ENCODE results near the gene MAN2B1. TPM values are rescaled to one million over a fixed set of nuclear protein-coding genes. Genes with fewer than 3 reads are reported as not detected.

Gene MAN2B1
- total RNA-seq, 1 donor from 2014 or later = 35.8 TPM

DNA sequence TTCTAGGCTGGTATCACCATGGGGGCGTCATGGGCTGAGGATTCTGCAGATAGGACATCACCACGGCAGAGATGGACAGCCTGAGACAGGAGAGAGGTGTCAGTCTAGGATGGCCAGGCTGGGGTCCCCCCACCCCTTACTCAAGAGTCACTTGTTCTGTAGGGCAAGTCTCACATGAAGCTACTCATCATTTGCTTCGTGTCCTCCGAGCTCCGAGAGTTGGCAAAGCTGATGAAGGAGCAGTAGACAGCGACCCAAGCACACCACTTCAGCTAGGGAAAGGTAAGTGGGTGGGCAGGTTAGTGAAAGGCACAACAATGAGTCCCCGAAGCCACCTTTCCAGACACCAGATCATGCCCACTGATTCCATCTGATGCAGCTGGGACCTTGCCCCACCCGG, 1.8 kb upstream of the MAN2B1 start:
- no peak overlapping the region for H3K27ac ChIP-seq
- Mint-ChIP-seq H3K27ac (peak overlapping the region; percentile 90), H3K9me3 (no peaks in the 10 kb centered on the region), H3K4me3 (peak overlapping the region; percentile 97), H3K27me3 (ENCODE audit: insufficient read depth, low read depth) (peaks cover 9% of the 10 kb centered on the region), H3K36me3 (peaks cover 7% of the 10 kb centered on the region), H3K4me1 (peaks cover 35% of the 10 kb centered on the region)
- peaks cover 7% of the 10 kb centered on the region for H3K4me1 ChIP-seq
- no peaks in the 10 kb centered on the region for H3K27me3 ChIP-seq
- no peak overlapping the region for H2AFZ ChIP-seq (replicated peaks)
- TF ChIP-seq EZH2 (IDR thresholded peaks at IDR 0.05) = no peak
- TF ChIP-seq EZH2phosphoT487 (IDR thresholded peaks at IDR 0.05) = no peak
- TF ChIP-seq, protein P1, sequence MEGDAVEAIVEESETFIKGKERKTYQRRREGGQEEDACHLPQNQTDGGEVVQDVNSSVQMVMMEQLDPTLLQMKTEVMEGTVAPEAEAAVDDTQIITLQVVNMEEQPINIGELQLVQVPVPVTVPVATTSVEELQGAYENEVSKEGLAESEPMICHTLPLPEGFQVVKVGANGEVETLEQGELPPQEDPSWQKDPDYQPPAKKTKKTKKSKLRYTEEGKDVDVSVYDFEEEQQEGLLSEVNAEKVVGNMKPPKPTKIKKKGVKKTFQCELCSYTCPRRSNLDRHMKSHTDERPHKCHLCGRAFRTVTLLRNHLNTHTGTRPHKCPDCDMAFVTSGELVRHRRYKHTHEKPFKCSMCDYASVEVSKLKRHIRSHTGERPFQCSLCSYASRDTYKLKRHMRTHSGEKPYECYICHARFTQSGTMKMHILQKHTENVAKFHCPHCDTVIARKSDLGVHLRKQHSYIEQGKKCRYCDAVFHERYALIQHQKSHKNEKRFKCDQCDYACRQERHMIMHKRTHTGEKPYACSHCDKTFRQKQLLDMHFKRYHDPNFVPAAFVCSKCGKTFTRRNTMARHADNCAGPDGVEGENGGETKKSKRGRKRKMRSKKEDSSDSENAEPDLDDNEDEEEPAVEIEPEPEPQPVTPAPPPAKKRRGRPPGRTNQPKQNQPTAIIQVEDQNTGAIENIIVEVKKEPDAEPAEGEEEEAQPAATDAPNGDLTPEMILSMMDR (IDR thresholded peaks at IDR 0.05) = no peak
- H3K36me3 ChIP-seq = no peaks in the 10 kb centered on the region
- peak overlapping the region; percentile 87 for H3K9ac ChIP-seq
- peak overlapping the region; percentile 87 for H3K4me3 ChIP-seq
- H4K20me1 ChIP-seq (ENCODE audit: low read depth) = no peaks in the 10 kb centered on the region
- H3K79me2 ChIP-seq (ENCODE audit: low read depth) = peaks cover 43% of the 10 kb centered on the region
- H3F3A ChIP-seq (ENCODE audit: low read depth) = peaks cover 34% of the 10 kb centered on the region
- no peak for DNase-seq (ENCODE audit: low spot score)
- H3K9me3 ChIP-seq (ENCODE audit: low read depth) = no peaks in the 10 kb centered on the region
- peak overlapping the region; percentile 92 for H3K4me2 ChIP-seq

DNA sequence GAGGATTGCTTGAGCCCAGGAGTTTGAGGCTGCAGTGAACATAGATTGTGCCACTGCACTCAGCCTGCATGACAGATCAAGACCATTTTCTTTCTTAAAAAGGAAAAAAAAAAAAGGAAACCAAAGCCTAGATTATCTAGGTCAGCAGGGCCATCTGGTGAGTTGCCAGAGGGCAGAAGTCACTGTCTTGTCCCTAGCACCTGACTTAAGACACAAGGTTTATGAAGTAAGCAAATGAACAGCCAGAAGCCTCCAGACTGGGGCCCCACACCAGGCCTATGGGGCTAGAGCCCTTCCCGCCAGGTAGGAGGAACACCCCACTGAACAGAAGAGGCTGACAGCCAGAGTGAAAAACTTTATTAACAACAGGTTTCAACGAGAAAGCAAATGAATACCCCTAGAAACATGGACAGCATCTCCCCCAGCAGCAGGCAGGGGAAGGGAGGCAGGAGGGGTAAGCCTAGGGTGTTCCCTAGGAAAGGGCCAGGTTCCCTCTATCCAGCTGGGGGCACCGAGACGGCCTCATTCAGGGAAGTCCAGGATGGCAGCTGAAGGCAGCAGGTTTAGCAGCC, 1.3 kb upstream of the MAN2B1 start:
- no peak overlapping the region for H3K9ac ChIP-seq

DNA sequence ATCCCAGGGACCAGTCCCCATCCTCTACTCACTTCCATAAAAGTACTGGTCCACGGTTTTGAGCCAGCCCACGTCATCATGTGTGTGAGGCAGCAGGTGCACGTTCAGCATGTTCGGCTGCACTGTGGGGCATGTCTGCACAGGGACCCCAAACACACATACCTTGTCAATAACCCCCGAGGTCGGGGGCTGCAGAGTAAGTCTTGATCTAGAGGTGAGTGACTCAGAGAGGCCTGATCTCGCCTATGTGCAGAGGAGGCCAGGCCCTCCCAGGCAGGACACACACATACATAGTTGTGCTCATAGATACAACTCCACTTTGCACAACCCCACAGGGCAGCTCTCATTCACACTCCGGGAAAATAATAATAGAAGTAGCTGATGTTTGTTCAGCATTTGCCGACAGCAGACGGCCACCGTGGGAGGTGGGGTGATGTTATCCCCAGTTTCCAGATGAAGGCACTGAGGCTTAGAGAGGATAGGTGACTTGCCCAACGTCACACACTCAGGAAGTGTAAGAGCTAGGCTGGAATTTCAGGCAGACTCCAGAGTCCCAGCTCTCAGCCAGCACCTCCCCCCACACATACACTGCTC, 774 bp downstream of the MAN2B1 start:
- Mint-ChIP-seq H3K4me1 (peaks cover 30% of the 10 kb centered on the region), H3K36me3 (peaks cover 5% of the 10 kb centered on the region), H3K4me3 (peak overlapping the region; percentile 97), H3K27ac (no peak overlapping the region), H3K9me3 (no peaks in the 10 kb centered on the region), H3K27me3 (ENCODE audit: insufficient read depth, low read depth) (peaks cover 9% of the 10 kb centered on the region)
- no peak for DNase-seq (ENCODE audit: low spot score)
- peak overlapping the region; percentile 87 for H3K4me2 ChIP-seq
- peak overlapping the region; percentile 87 for H3K4me3 ChIP-seq
- H3K27ac ChIP-seq = no peak overlapping the region
- no peaks in the 10 kb centered on the region for H4K20me1 ChIP-seq (ENCODE audit: low read depth)
- peaks cover 41% of the 10 kb centered on the region for H3K79me2 ChIP-seq (ENCODE audit: low read depth)
- H2AFZ ChIP-seq (replicated peaks) = peak overlapping the region; percentile 11
- peaks cover 20% of the 10 kb centered on the region for H3F3A ChIP-seq (ENCODE audit: low read depth)
- H3K9ac ChIP-seq = peak overlapping the region; percentile 75
- TF ChIP-seq EZH2 (IDR thresholded peaks at IDR 0.05) (no peak), EZH2phosphoT487 (IDR thresholded peaks at IDR 0.05) (no peak)
- TF ChIP-seq, protein P1 (IDR thresholded peaks at IDR 0.05) = no peak
- H3K27me3 ChIP-seq = no peaks in the 10 kb centered on the region
- H3K4me1 ChIP-seq = peaks cover 7% of the 10 kb centered on the region
- no peaks in the 10 kb centered on the region for H3K36me3 ChIP-seq
- H3K9me3 ChIP-seq (ENCODE audit: low read depth) = no peaks in the 10 kb centered on the region

More for the DNA sequence above, 1.3 kb upstream of the MAN2B1 start:
- H3K36me3 ChIP-seq = no peaks in the 10 kb centered on the region
- Mint-ChIP-seq H3K9me3 (no peaks in the 10 kb centered on the region), H3K4me3 (peak overlapping the region; percentile 97), H3K36me3 (peaks cover 9% of the 10 kb centered on the region), H3K27me3 (ENCODE audit: insufficient read depth, low read depth) (peaks cover 9% of the 10 kb centered on the region), H3K4me1 (peaks cover 35% of the 10 kb centered on the region), H3K27ac (no peak overlapping the region)
- no peaks in the 10 kb centered on the region for H3K9me3 ChIP-seq (ENCODE audit: low read depth)
- peaks cover 43% of the 10 kb centered on the region for H3K79me2 ChIP-seq (ENCODE audit: low read depth)
- peak overlapping the region; percentile 87 for H3K4me3 ChIP-seq
- DNase-seq (ENCODE audit: low spot score) = no peak
- no peak overlapping the region for H2AFZ ChIP-seq (replicated peaks)
- H3K27me3 ChIP-seq = no peaks in the 10 kb centered on the region
- H4K20me1 ChIP-seq (ENCODE audit: low read depth) = no peaks in the 10 kb centered on the region
- H3F3A ChIP-seq (ENCODE audit: low read depth) = peaks cover 34% of the 10 kb centered on the region
- H3K4me2 ChIP-seq = peak overlapping the region; percentile 92
- peaks cover 7% of the 10 kb centered on the region for H3K4me1 ChIP-seq
- TF ChIP-seq, protein P1 (IDR thresholded peaks at IDR 0.05) = no peak
- TF ChIP-seq EZH2phosphoT487 (IDR thresholded peaks at IDR 0.05) (no peak), EZH2 (IDR thresholded peaks at IDR 0.05) (no peak)
- no peak overlapping the region for H3K27ac ChIP-seq
